Cardiac atrium fibroblast (primary cell): Measurements from ENCODE around the gene CTAGE1. TPM values are rescaled to one million over a fixed set of nuclear protein-coding genes. Genes with fewer than 3 reads are reported as not detected.

Experiments used
- total RNA-seq: library from RNA; depleted of rRNA; stranded (reverse); fragments of >200 nt; gene quantifications from 2 replicates; pipeline ENCODE4 v1.2.3, GENCODE V29; 2015

CTAGE1 gene, protein sequence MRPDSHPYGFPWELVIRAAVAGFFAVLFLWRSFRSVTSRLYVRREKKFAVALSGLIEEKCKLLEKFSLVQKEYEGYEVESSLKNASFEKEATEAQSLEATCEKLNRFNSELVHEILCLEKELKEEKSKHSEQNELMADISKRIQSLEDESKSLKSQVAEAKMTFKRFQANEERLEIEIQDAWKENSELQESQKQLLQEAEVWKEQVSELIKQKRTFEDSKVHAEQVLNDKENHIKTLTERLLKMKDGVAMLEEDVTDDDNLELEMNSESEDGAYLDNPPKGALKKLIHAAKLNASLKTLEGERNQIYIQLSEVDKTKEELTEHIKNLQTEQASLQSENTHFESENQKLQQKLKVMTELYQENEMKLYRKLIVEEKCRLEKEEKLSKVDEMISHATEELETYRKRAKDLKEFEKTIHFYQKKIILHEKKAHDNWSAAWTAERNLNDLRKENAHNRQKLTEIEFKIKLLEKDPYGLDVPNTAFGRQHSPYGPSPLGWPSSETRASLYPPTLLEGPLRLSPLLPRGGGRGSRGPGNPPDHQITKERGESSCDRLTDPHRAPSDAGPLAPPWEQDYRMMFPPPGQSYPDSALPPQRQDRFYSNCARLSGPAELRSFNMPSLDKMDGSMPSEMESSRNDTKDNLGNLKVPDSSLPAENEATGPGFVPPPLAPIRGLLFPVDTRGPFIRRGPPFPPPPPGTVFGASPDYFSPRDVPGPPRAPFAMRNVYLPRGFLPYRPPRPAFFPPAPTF
- 0.16 TPM in 1 of 2 replicates, not detected in the other for total RNA-seq

DNA sequence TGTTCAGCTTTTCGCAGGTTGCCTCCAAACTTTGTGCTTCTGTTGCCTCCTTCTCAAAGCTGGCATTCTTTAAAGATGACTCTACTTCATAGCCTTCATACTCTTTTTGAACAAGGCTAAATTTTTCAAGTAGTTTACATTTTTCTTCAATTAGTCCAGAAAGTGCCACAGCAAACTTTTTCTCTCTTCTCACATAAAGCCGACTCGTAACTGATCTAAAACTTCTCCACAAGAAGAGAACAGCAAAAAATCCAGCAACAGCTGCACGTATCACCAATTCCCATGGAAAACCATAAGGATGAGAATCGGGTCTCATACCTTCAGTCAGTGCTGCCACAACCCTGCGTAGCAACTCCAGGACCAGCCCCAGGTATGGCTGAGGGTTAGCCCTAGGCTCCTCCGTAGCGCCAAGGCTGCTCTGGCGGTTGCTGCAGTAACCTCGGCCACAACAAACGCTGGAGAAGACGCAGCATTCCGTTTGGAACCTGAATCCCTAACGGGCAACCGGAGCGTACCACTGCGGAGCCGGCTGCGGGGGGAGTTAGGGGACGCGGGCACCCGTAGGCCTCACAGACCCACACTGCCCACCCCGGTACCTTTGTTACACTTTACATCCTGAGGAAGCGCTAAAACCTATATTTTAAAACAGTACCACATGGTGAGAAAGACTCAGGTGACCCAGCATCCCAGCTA lies at the start of gene CTAGE1:
Gene CTAGE1, minus strand, starts transcription at position 420 of the 693 bp plus-strand sequence. Its CDS starts 104 bp downstream, at position 316.

Other genes starting within 250 kb of the CTAGE1 start
- gene GATA6, start 248.3 kb downstream of the CTAGE1 start, total RNA-seq = 61.4 and 72.6 TPM in 2 replicates